WTC11 (cell line): ENCODE results near the gene MAP7D3. TPM values are rescaled to one million over a fixed set of nuclear protein-coding genes. Genes with fewer than 3 reads are reported as not detected.

Source experiments
- ATAC-seq: fragments of 200-7000 bp; cut with Tn5 transposase; 2 replicates; pipeline ENCODE4 v1.10.0; 2021; ENCODE audit warnings: mild to moderate bottlenecking, moderate library complexity
- CTCF ChIA-PET: fragments of 300-600 bp; sonication (Branson Sonifier 250); formaldehyde crosslinking; loops from one replicate; lab custom pipeline; 2021; ENCODE audit warnings: antibody characterized with exemption; lab: Charles Lee
- POLR2A ChIA-PET: fragments of 350-600 bp; sonication (Branson Sonifier 250); formaldehyde crosslinking; loops from one replicate; lab custom pipeline; 2021; ENCODE audit warnings: antibody characterized with exemption; lab: Charles Lee
- DNase-seq: peaks from one replicate; pipeline ENCODE4 v3.0.0; 2021; ENCODE audit warnings: low spot score
- H3K27ac Mint-ChIP-seq: 2 replicates; pipeline ENCODE4 v1.8.0; 2021; ENCODE audit warnings: mixed read lengths
- H3K27me3 Mint-ChIP-seq: 2 replicates; pipeline ENCODE4 v1.8.0; 2021; ENCODE audit warnings: low read depth, mild to moderate bottlenecking, moderate library complexity, mixed read lengths
- H3K36me3 Mint-ChIP-seq: 2 replicates; pipeline ENCODE4 v1.8.0; 2021; ENCODE audit warnings: mixed read lengths
- H3K4me1 Mint-ChIP-seq: 2 replicates; pipeline ENCODE4 v1.8.0; 2022; ENCODE audit warnings: mixed read lengths
- H3K4me3 Mint-ChIP-seq: 2 replicates; pipeline ENCODE4 v1.8.0; 2021; ENCODE audit warnings: mild to moderate bottlenecking, moderate library complexity, mixed read lengths
- H3K9me3 Mint-ChIP-seq: 2 replicates; pipeline ENCODE4 v1.8.0; 2021; ENCODE audit warnings: mixed read lengths
- ATF1 ChIP-seq: sonication (generic); formaldehyde crosslinking; IDR thresholded peaks from 2 replicates; pipeline ENCODE4 v1.8.1; 2023; ENCODE audit warnings: mild to moderate bottlenecking, moderate library complexity, missing genetic modification reagents
- FOXP4 ChIP-seq: sonication (generic); formaldehyde crosslinking; IDR thresholded peaks from 2 replicates; pipeline ENCODE4 v1.8.0; 2022; ENCODE audit warnings: mild to moderate bottlenecking, missing genetic modification reagents
- GTF2I ChIP-seq: fragments of 250-450 bp; sonication (Bioruptor Pico); conservative IDR thresholded peaks from 2 replicates; pipeline ENCODE4 v1.4.0; 2021; ENCODE audit warnings: mild to moderate bottlenecking
- PRRX2 ChIP-seq: fragments of 250-450 bp; sonication (Bioruptor Pico); IDR thresholded peaks from 2 replicates; pipeline ENCODE4 v1.8.0; 2021; ENCODE audit warnings: mild to moderate bottlenecking
- SMAD3 ChIP-seq: sonication (generic); formaldehyde crosslinking; IDR thresholded peaks from 2 replicates; pipeline ENCODE4 v1.8.0; 2022; ENCODE audit warnings: missing genetic modification reagents, mild to moderate bottlenecking, borderline replicate concordance
- TEAD4 ChIP-seq: sonication (generic); formaldehyde crosslinking; IDR thresholded peaks from 2 replicates; pipeline ENCODE4 v1.8.0; 2022; ENCODE audit warnings: mild to moderate bottlenecking, missing genetic modification reagents
- ZNF423 ChIP-seq: fragments of 250-450 bp; sonication (Bioruptor Pico); IDR thresholded peaks from 2 replicates; pipeline ENCODE4 v2.1.2; 2022; ENCODE audit warnings: mild to moderate bottlenecking, moderate library complexity
- ZNF532 ChIP-seq: fragments of 250-450 bp; sonication (Bioruptor Pico); IDR thresholded peaks from 2 replicates; pipeline ENCODE4 v1.9.0; 2021; ENCODE audit warnings: mild to moderate bottlenecking, borderline replicate concordance
- total RNA-seq: library from RNA; stranded (reverse); gene quantifications from 3 replicates; pipeline ENCODE4 v1.2.3, GENCODE V29; 2021
- TF ChIP-seq, protein P1 (sequence below): sonication (generic); formaldehyde crosslinking; IDR thresholded peaks from 2 replicates; pipeline ENCODE4 v1.8.1; 2022; ENCODE audit warnings: low read depth, missing genetic modification reagents, borderline replicate concordance
- TF ChIP-seq, protein P2 (sequence below): sonication (generic); formaldehyde crosslinking; IDR thresholded peaks from 2 replicates; pipeline ENCODE4 v1.8.0; 2023; ENCODE audit warnings: missing genetic modification reagents, mild to moderate bottlenecking, borderline replicate concordance
- TF ChIP-seq, protein P3 (sequence below): fragments of 250-450 bp; sonication (Bioruptor Pico); conservative IDR thresholded peaks from 2 replicates; pipeline ENCODE4 v1.9.0; 2021; ENCODE audit warnings: mild to moderate bottlenecking
- TF ChIP-seq, protein P4 (sequence below): sonication (generic); formaldehyde crosslinking; IDR thresholded peaks from 2 replicates; pipeline ENCODE4 v1.8.0; 2022; ENCODE audit warnings: missing genetic modification reagents
- TF ChIP-seq, protein P5 (sequence below): sonication (generic); formaldehyde crosslinking; IDR thresholded peaks from 2 replicates; pipeline ENCODE4 v1.8.1; 2023; ENCODE audit warnings: mild to moderate bottlenecking, moderate library complexity, missing genetic modification reagents

MAP7D3 gene
- total RNA-seq, 1 experiment from 2014 or later, result 12.3 TPM

GRCh38 chrX:136212557-136213111 lies 38.6 kb downstream of the MAP7D3 start (continued):
- TF ChIP-seq, protein P1, sequence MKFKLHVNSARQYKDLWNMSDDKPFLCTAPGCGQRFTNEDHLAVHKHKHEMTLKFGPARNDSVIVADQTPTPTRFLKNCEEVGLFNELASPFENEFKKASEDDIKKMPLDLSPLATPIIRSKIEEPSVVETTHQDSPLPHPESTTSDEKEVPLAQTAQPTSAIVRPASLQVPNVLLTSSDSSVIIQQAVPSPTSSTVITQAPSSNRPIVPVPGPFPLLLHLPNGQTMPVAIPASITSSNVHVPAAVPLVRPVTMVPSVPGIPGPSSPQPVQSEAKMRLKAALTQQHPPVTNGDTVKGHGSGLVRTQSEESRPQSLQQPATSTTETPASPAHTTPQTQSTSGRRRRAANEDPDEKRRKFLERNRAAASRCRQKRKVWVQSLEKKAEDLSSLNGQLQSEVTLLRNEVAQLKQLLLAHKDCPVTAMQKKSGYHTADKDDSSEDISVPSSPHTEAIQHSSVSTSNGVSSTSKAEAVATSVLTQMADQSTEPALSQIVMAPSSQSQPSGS, result no peak
- TF ChIP-seq, protein P2, sequence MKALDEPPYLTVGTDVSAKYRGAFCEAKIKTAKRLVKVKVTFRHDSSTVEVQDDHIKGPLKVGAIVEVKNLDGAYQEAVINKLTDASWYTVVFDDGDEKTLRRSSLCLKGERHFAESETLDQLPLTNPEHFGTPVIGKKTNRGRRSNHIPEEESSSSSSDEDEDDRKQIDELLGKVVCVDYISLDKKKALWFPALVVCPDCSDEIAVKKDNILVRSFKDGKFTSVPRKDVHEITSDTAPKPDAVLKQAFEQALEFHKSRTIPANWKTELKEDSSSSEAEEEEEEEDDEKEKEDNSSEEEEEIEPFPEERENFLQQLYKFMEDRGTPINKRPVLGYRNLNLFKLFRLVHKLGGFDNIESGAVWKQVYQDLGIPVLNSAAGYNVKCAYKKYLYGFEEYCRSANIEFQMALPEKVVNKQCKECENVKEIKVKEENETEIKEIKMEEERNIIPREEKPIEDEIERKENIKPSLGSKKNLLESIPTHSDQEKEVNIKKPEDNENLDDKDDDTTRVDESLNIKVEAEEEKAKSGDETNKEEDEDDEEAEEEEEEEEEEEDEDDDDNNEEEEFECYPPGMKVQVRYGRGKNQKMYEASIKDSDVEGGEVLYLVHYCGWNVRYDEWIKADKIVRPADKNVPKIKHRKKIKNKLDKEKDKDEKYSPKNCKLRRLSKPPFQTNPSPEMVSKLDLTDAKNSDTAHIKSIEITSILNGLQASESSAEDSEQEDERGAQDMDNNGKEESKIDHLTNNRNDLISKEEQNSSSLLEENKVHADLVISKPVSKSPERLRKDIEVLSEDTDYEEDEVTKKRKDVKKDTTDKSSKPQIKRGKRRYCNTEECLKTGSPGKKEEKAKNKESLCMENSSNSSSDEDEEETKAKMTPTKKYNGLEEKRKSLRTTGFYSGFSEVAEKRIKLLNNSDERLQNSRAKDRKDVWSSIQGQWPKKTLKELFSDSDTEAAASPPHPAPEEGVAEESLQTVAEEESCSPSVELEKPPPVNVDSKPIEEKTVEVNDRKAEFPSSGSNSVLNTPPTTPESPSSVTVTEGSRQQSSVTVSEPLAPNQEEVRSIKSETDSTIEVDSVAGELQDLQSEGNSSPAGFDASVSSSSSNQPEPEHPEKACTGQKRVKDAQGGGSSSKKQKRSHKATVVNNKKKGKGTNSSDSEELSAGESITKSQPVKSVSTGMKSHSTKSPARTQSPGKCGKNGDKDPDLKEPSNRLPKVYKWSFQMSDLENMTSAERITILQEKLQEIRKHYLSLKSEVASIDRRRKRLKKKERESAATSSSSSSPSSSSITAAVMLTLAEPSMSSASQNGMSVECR (CRISPR knock-in tag), result no peak
- TF ChIP-seq, all 79 proteins: peak for 0

- no peak overlapping the region for H3K27ac Mint-ChIP-seq
- no peak for TF ChIP-seq PRRX2
- TF ChIP-seq, protein P3, sequence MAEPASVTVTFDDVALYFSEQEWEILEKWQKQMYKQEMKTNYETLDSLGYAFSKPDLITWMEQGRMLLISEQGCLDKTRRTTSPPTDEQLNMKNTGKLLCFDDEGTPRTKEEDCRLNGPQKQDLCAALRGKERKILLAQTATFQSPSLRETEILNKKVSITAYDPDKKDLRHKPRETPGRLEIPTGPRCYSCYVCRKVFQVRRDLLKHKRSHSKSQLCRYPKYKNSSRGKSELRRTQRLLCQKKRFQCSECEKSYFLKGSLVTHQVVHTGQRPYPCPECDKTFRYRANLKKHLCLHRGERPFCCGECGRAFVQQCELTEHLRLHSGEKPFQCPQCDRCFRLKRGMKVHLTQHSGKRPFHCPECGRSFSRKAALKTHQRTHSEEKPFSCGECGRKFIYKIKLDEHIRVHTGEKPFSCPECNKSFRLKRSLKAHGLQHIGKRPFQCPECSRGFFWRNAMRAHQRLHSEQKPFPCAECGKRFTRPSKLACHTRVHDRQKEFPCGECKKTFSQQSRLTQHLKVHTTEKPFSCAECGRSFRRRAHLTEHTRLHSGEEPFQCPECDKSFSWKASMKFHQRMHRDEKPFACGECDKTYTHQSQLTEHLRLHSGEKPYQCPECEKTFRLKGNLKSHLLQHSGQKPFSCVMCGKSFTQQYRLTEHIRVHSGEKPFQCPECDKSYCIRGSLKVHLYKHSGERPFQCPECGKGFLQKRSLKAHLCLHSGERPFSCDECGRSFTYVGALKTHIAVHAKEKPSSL, result no peak
- TF ChIP-seq, protein P4, sequence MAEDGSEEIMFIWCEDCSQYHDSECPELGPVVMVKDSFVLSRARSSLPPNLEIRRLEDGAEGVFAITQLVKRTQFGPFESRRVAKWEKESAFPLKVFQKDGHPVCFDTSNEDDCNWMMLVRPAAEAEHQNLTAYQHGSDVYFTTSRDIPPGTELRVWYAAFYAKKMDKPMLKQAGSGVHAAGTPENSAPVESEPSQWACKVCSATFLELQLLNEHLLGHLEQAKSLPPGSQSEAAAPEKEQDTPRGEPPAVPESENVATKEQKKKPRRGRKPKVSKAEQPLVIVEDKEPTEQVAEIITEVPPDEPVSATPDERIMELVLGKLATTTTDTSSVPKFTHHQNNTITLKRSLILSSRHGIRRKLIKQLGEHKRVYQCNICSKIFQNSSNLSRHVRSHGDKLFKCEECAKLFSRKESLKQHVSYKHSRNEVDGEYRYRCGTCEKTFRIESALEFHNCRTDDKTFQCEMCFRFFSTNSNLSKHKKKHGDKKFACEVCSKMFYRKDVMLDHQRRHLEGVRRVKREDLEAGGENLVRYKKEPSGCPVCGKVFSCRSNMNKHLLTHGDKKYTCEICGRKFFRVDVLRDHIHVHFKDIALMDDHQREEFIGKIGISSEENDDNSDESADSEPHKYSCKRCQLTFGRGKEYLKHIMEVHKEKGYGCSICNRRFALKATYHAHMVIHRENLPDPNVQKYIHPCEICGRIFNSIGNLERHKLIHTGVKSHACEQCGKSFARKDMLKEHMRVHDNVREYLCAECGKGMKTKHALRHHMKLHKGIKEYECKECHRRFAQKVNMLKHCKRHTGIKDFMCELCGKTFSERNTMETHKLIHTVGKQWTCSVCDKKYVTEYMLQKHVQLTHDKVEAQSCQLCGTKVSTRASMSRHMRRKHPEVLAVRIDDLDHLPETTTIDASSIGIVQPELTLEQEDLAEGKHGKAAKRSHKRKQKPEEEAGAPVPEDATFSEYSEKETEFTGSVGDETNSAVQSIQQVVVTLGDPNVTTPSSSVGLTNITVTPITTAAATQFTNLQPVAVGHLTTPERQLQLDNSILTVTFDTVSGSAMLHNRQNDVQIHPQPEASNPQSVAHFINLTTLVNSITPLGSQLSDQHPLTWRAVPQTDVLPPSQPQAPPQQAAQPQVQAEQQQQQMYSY (CRISPR knock-in tag), result no peak
- TF ChIP-seq, protein P5, sequence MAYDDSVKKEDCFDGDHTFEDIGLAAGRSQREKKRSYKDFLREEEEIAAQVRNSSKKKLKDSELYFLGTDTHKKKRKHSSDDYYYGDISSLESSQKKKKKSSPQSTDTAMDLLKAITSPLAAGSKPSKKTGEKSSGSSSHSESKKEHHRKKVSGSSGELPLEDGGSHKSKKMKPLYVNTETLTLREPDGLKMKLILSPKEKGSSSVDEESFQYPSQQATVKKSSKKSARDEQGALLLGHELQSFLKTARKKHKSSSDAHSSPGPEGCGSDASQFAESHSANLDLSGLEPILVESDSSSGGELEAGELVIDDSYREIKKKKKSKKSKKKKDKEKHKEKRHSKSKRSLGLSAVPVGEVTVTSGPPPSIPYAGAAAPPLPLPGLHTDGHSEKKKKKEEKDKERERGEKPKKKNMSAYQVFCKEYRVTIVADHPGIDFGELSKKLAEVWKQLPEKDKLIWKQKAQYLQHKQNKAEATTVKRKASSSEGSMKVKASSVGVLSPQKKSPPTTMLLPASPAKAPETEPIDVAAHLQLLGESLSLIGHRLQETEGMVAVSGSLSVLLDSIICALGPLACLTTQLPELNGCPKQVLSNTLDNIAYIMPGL, result no peak
- no peak for TF ChIP-seq FOXP4
- no peak for TF ChIP-seq TEAD4 (CRISPR knock-in tag)
- TF ChIP-seq SMAD3, result no peak
- no peak for TF ChIP-seq ZNF532 (CRISPR knock-in tag)
- TF ChIP-seq ATF1 (CRISPR knock-in tag), result no peak
- no peak for TF ChIP-seq ZNF423 (CRISPR knock-in tag)
- no peak for TF ChIP-seq GTF2I (CRISPR knock-in tag)
These were observed 39.2 kb downstream of the MAP7D3 start for GRCh38 chrX:136211766-136212556.

More at GRCh38 chrX:136211766-136212556, 39.2 kb downstream of the MAP7D3 start:
- Mint-ChIP-seq H3K36me3 (0 out of 2 replicates have a peak, but pooled peaks cover 5% of the 10 kb centered on the region), H3K27me3 (no peaks in the 10 kb centered on the region), H3K4me3 (no peak overlapping the region), H3K9me3 (no peaks in the 10 kb centered on the region), H3K4me1 (peaks cover 3% of the 10 kb centered on the region; the same call in 1 of the 2 replicates)
- DNase-seq (no peak), ATAC-seq (peak; percentile 45; the same call in 1 of the 2 replicates)
- ChIA-PET POLR2A (no interaction called here), CTCF (interaction anchor here (0.6 kb wide), 1 partner anchor 60 kb away, joined by 6 read pairs; no protein-coding TSS in a partner anchor)
